GM12874 (cell line): Measurements from ENCODE around the gene KRT2.

Experiments used
- TF ChIP-seq, protein P1 (sequence below): IDR thresholded peaks from 2 replicates; pipeline ENCODE4 v1.5.1; 2011; ENCODE audit warnings: low read depth, mild to moderate bottlenecking, control low read depth, low read length, moderate library complexity; ENCODE audit not compliant: insufficient read depth

Gene KRT2

DNA sequence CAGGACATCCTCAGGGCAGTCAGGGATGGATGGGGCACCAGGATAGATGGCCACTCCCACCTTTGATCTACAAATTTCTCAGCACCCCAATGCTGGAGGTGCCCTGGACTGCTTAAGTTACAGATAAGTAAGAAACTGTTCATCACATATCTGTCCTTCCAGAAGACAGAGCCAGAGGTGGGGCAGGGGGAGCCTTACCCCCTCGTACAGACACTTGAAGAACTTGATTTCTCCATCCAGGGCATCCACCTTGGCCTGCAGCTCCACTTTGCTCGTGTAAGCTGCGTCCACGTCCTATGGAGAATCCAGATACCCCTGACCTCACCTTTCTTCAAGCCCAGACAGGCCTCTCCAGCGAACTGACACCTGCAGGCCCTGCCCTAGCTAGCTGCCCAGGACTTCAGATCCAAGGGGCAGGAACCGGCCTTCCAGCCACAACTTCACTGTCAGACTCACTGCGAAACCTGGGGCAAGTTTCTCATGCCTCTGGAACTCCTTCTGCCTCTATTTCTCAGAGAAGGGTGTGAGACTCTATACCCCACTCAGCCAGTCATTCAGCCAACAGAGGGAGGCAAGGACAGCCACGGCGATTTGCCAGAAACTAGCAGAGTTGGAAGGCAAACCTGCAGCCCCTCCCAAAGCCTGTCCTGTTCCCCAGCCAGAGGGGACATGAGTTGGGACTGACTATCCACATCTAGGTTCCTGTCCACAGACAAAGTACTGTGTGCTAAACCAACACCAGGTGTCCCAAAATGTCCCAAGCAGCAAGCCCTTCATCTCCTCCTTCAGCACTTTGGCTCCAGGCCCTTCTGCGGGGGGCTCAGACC, 37.4 kb downstream of the KRT2 start:
- TF ChIP-seq, protein P1, sequence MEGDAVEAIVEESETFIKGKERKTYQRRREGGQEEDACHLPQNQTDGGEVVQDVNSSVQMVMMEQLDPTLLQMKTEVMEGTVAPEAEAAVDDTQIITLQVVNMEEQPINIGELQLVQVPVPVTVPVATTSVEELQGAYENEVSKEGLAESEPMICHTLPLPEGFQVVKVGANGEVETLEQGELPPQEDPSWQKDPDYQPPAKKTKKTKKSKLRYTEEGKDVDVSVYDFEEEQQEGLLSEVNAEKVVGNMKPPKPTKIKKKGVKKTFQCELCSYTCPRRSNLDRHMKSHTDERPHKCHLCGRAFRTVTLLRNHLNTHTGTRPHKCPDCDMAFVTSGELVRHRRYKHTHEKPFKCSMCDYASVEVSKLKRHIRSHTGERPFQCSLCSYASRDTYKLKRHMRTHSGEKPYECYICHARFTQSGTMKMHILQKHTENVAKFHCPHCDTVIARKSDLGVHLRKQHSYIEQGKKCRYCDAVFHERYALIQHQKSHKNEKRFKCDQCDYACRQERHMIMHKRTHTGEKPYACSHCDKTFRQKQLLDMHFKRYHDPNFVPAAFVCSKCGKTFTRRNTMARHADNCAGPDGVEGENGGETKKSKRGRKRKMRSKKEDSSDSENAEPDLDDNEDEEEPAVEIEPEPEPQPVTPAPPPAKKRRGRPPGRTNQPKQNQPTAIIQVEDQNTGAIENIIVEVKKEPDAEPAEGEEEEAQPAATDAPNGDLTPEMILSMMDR: no peak

DNA sequence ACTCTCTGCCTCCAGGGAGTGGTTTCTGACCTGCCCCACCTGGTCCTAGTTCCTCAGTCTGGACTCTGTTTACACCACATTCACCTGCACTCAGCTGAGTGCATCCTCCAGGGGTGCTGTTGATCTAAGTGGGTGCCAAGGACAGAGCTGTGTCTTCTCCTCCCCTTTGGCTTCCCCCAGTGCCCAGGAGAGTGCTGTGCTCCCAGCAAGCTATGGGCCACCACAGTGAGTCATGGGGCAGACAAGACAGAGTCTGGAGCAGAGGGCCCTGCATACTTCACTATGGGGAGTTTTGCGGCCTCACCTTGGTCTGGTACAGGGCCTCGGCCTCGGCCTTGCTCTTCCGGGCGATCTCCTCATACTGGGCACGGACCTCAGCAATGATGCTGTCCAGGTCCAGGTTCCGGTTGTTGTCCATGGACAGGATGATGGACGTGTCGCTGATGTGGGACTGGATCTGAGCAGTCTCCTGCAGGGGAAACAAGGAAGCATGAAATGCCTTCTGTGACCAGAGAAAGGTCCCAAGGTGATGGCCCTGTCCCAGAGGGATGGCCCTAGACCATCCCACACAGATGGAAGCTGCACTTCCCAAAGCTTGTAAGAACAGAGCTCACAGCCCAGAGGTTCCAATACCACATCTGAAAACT, 38.5 kb downstream of the KRT2 start:
- TF ChIP-seq, protein P1: no peak

DNA sequence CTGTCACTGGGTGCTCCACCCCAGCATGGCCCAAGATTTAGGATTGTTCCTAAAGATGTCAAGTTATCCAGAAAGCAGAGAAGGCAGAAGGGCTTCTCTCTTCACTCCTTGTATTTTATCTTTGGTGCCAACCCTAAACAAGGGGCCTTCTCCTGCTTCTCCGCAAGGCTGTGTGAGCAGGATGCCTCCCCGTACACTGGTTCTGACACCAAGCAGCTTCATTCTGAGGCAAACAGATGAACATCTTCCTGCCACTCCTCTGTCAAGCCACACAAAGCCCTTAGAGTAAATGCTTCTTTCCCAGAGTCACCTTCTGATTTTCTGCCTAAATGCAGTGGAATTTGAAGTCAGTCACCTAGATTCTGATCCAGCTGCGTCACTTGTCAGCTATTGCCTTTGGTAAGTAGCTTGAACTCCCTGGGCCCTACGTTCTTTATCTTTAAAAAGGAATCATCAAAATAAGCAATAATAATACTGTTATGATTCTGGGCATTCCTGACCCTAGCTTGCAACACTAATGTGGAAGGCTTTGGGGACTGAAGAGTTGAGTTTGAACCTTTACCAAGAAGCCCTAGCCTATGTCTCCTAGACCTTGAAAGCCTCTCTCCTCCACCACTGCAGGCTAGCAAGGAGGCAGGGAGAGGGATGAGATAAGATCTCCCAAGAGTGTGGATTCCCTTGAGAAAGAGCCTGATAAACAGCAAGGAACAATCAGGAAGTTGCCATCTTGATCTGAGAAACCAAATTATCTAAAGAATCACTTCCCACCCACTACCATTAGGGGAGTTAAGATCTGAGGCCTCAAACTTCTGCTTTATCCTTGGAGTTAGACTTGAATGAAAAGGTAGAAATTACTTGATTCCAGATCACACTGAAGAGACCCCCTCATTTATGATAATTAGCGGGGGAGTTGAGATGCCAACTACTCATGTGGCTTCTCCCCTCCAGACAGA, 39.3 kb downstream of the KRT2 start:
- TF ChIP-seq, protein P1: no peak

DNA sequence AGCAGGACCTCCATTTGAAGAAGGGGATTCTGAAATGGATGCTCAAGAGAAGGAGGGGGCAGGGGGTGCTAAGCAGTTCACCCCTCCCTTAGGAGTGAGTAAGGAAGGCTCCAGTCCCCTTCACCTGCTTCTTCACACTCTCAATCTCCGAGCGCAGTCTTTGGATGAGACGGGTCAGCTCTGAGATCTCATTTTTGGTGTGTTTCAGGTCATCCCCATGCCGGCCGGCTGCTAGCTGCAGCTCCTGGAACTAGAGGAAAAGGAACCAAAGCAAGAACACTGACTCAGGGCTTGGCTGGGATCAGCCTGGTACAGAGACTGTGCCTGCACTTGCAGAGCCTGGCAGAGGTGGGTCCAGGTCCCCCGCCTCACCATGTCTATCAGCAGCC, 40.9 kb downstream of the KRT2 start:
- TF ChIP-seq, protein P1: no peak

DNA sequence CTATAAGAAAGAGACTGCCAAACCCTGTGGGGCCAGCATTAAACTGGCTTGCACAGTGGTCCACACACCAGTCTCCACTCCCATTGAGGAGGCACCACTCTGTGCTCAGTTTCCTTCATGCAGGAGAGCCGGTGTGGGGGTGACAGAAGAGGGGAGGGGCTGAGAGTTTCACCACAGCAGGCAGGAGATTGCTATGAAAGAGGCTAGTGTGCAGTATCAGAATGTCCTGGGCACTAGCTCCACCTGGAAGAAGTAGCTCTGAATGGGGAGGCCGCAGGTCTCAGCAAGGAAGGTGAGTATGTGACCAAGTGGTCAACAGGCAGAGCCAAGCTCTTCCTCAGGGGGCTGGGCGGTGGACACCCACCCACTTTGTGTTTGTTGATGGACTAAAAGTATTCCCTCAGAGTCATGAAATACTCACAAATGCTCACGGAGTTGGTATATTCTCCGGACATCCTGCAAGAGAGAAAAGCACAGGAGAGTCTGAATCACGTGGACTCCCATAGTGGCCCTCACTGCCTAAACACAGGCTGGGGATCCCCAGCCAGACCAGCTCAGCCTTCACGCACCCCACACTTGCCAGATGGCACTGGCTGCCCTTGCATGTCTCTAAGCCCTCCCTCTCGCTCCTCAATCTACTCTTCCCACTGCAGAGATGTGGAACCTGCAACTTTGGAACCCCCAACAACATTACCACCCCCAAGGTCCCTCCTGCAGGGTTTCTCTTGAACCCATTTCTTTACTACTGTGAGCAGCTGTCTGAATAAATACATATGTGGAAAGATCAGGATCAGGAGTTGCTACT, 43.0 kb downstream of the KRT2 start:
- TF ChIP-seq, protein P1: no peak

DNA sequence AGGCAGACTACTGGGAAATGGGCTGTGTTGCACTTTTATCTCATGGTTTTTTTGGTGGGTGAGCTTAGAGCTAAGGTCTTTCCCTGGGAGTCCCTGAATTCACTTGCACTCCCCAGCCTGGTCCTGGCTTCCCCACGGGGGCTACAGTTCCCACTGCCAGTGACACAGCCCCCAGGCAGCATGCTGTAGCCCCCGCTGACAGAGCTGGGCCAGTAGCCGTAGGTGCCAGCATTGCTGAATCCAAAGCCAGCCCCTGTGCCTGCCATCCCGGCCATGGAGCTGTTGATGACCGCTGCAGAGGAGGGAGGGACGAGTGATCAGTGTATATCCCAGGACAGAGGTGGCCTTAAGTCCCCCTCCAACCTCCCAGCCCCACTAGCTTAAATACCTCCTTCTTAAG, 43.9 kb downstream of the KRT2 start:
- TF ChIP-seq, protein P1: no peak

DNA sequence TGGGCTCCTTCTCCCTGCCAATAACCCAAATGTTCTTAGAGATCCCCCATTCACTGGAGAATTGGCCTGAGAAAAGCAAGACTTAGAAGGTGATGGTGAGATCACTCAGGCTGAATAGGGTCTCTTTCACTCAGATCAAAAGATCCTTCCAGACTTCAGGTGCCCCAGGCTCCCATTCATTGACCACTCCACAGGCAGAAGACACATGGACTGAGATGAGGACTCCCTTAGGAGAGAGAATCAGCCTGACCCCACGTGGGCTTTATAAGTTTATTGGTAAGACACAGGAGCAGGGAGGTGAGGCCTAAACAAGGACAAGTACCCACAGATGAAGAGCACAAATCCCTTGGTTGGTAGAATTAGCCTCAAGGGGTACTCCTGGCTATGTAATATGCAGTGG, 44.7 kb downstream of the KRT2 start:
- TF ChIP-seq, protein P1: no peak
